NCI-H1092 (cell line): Measurements from ENCODE around the gene SRGAP1.

ENCODE experiments used
- DNase-seq: peaks from one replicate; lab custom pipeline; 2025; lab: John Stamatoyannopoulos, UW

SRGAP1 gene

GRCh38 chr12:63940310-63941005, 96.0 kb downstream of the SRGAP1 start:
- DNase-seq: peak; percentile 59

GRCh38 chr12:63941166-63941800, 96.8 kb downstream of the SRGAP1 start:
- peak; percentile 67 for DNase-seq

- DNase-seq: no peak
Measured at GRCh38 chr12:63941879-63942278, 97.4 kb downstream of the SRGAP1 start.

GRCh38 chr12:63942464-63943241, 98.2 kb downstream of the SRGAP1 start:
- DNase-seq: no peak

- DNase-seq: no peak
Measured at GRCh38 chr12:63944034-63944579, 99.6 kb downstream of the SRGAP1 start.

- DNase-seq: no peak
Measured at GRCh38 chr12:63944586-63945228, 100.2 kb downstream of the SRGAP1 start.

GRCh38 chr12:63945777-63946176, 101.3 kb downstream of the SRGAP1 start:
- no peak for DNase-seq

GRCh38 chr12:63948211-63948610, 103.7 kb downstream of the SRGAP1 start:
- no peak for DNase-seq

GRCh38 chr12:63949902-63950301, 105.4 kb downstream of the SRGAP1 start:
- no peak for DNase-seq

- no peak for DNase-seq
Measured at GRCh38 chr12:63952995-63953394, 108.5 kb downstream of the SRGAP1 start.

- no peak for DNase-seq
Measured at GRCh38 chr12:63955831-63956666, 111.5 kb downstream of the SRGAP1 start.

- no peak for DNase-seq
Measured at GRCh38 chr12:63957496-63957895, 113.0 kb downstream of the SRGAP1 start.

- DNase-seq: no peak
Measured at GRCh38 chr12:63958876-63959580, 114.5 kb downstream of the SRGAP1 start.

GRCh38 chr12:63961048-63961447, 116.5 kb downstream of the SRGAP1 start:
- no peak for DNase-seq

GRCh38 chr12:63961543-63961942, 117.0 kb downstream of the SRGAP1 start:
- no peak for DNase-seq

GRCh38 chr12:63963868-63964267, 119.4 kb downstream of the SRGAP1 start:
- DNase-seq: no peak

GRCh38 chr12:63964301-63964700, 119.8 kb downstream of the SRGAP1 start:
- no peak for DNase-seq

- no peak for DNase-seq
Measured at GRCh38 chr12:63965936-63966605, 121.6 kb downstream of the SRGAP1 start.

- no peak for DNase-seq
Measured at GRCh38 chr12:63966606-63966975, 122.1 kb downstream of the SRGAP1 start.
